ENCODE measurements around the gene ATXN3. TPM values are rescaled to one million over a fixed set of nuclear protein-coding genes. Genes with fewer than 3 reads are reported as not detected.
"Not testable (repeated sequence)": the region's sequence is repeated elsewhere in the genome, so short reads cannot be mapped to it uniquely, and the experiment has no call there.

Gene ATXN3
- total RNA-seq, 2 donors from 2014 or later: 29.7 to 35.2 TPM

DNA sequence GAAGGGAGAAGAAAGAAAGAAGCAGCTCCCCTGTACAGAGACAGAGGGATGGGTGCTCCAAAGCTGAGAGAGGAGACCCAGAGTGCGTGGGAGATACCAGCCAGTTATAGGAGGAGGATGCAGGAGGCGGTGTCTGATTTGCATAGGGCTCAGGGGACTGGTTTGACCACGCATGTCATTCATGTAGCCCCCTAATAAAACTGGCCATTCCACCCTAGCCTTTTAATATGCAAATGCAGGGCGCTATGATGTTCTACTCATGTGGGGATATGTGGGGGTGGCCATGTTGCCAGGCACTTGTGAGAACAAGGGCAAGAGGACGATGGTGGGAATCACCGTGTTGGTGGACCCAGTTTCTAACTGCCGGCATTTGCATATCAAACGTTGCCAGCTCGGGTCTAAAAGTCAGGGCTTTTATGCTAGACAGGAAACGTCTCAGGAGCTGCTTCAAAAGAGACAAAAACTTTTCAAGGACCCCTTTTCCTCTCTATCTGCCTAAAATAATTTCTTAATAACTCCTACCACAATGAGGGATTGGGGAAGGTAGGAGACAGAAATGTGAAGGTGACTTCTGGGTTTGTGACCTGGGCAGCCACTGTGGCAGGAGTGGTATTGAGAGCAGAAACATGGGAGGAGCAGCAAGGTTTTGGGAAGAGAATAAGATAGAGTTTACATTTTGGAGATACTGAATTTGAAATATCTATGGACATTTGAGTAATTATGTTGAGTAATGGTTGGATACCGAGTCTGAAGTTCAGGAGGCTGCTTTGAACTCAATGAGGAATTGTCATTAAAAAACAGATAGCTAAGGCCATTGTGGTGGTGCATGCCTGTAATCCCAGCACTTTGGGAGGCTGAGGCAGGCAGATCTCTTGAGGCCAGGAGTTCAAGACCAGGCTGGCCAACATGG is 2.2 kb upstream of the ATXN3 start:
- Mint-ChIP-seq H3K4me3 (peak overlapping the region; percentile 62 to 66), H3K4me1 (ENCODE audit: low read depth) (peaks cover 31% of the 10 kb centered on the region), H3K27ac (peak overlapping the region; percentile 74), H3K27me3 (ENCODE audit: low read depth) (no peaks in the 10 kb centered on the region), H3K36me3 (ENCODE audit: insufficient read depth in 2 of 2) (peaks cover 0 to 5% of the 10 kb centered on the region in 2 donors), H3K9me3 (peaks cover 0 to 2% of the 10 kb centered on the region in 2 donors)
- ATAC-seq (replicated peaks in 1 of 2) (no peak), DNase-seq (peak; percentile 12 to 20)

DNA sequence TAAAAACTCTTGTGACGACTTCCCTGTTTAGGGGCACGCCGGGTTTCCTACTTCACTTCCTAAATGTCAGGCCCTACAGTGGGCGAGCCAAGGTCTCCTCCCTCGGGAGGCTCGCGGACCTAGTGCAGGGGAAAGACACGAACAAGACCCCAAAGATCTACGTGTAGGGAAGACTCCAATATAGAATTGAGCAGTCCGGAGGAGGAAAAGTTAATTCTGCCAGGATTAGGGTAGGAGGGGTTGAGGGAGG is 564 bp downstream of the ATXN3 start:
- peaks cover 37% of the 10 kb centered on the region for H3K4me1 Mint-ChIP-seq (ENCODE audit: low read depth)
- H3K36me3 Mint-ChIP-seq (ENCODE audit: insufficient read depth in 2 of 2): peaks cover 0 to 5% of the 10 kb centered on the region in 2 donors
- DNase-seq (peak in 1 of 2 donors; percentile 25), ATAC-seq (replicated peaks in 1 of 2) (peak in 1 of 2 donors; percentile 7)
- H3K27ac Mint-ChIP-seq: peak overlapping the region; percentile 77
- H3K4me3 Mint-ChIP-seq: peak overlapping the region; percentile 92 to 95
- H3K9me3 Mint-ChIP-seq: peaks cover 0 to 2% of the 10 kb centered on the region in 2 donors
- H3K27me3 Mint-ChIP-seq (ENCODE audit: low read depth): no peaks in the 10 kb centered on the region

DNA sequence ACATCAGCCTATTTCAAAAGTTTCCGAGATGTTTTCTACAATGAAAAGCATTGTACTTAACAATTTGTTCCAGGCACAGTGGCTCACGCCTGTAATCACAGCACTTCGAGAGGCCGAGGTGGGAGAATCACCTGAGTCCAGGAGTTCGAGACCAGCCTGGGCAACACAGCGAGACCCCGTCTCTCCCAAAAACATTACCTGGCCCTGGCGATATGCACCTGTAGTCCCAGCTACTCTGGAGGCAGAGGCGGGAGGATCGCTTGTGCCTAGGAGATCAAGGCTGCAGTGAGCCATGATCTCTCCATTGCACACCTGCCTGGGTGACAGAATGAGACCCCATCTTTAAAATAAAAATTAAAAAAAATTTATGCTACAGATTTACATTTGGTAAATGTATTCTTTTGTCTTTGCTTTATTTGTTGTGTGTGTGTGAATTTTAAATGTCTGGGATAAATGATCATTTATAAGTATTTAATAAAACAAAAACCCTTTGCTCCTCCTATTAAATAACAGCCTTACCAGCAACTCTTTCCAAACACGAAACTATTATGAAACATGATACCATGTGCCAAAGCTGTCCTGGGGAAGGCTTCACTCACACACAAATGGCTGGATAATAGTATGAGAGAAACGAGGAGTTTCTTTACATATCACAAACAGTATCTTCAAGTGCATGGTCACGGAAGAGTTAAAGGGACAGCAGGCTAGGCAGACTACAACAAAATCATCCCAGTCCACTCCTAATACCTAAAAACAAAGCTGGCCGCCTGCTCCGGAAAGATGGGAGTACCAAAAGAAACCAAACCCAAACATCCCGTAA is 1.1 kb downstream of the ATXN3 start:
- H3K27ac Mint-ChIP-seq: peak overlapping the region; percentile 77
- DNase-seq: no peak
- peaks cover 0 to 5% of the 10 kb centered on the region in 2 donors for H3K36me3 Mint-ChIP-seq (ENCODE audit: insufficient read depth in 2 of 2)
- no peak for ATAC-seq (replicated peaks in 1 of 2)
- no peaks in the 10 kb centered on the region for H3K27me3 Mint-ChIP-seq (ENCODE audit: low read depth)
- H3K4me3 Mint-ChIP-seq: peak overlapping the region; percentile 92 to 95
- peaks cover 37% of the 10 kb centered on the region for H3K4me1 Mint-ChIP-seq (ENCODE audit: low read depth)
- H3K9me3 Mint-ChIP-seq: peaks cover 0 to 2% of the 10 kb centered on the region in 2 donors

DNA sequence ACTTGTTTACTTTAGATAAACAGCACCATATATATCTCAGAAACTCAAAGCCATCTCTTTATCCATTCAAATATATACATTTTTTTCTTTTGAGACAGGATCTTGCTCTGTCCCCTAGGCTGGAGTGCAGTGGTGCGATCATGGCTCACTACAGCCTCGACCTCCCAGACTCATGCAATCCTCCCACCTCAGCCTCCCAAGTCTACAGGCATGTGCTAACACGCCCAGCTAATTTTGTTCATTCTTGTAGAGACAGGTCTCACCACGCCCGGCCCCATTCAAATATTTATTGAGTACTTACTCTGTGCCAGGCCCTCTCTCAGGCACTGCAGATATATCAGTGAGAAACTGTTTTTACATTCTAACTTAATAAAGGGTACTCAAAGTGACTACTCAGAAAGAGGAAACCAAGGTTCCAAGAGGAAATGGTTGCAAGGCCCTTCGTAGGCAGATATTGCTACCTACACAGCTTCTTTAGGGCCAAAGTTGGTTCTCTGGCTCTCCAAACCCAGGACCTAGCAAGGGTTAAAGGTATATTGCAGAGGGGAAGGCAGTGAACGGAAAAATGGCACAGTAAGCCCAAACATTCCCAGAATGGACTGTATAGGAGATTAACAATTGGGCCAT is 2.9 kb downstream of the ATXN3 start:
- H3K4me3 Mint-ChIP-seq: no peak overlapping the region
- no peaks in the 10 kb centered on the region for H3K27me3 Mint-ChIP-seq (ENCODE audit: low read depth)
- H3K36me3 Mint-ChIP-seq (ENCODE audit: insufficient read depth in 2 of 2): peaks cover 0 to 5% of the 10 kb centered on the region in 2 donors
- H3K27ac Mint-ChIP-seq: no peak overlapping the region
- ATAC-seq (replicated peaks in 1 of 2) (no peak), DNase-seq (no peak)
- H3K9me3 Mint-ChIP-seq: peaks cover 0 to 2% of the 10 kb centered on the region in 2 donors
- peaks cover 38% of the 10 kb centered on the region for H3K4me1 Mint-ChIP-seq (ENCODE audit: low read depth)

DNA sequence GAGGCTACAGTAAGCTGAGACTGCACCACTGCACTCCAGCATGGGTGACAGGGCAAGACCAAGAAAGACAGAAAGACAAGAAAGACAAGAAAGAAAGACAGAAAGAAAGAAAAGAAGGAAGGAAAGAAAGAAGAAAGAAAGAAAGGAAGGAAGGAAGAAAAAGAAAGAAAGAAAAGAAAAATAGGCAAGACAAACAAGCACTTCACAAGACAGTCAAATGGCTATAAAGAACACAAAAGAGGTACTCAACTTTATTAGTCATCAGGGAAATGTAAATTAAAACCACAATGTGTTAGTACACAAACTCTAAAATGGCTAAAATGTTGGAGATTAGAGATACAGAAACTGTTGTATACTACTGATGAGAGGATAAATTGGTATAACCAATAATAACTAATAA is 6.6 kb downstream of the ATXN3 start:
- Mint-ChIP-seq H3K27ac (peak overlapping the region; percentile 21), H3K4me3 (no peak overlapping the region), H3K4me1 (ENCODE audit: low read depth) (peaks cover 18% of the 10 kb centered on the region), H3K36me3 (ENCODE audit: insufficient read depth in 2 of 2) (peaks cover 0 to 5% of the 10 kb centered on the region in 2 donors), H3K9me3 (no peaks in the 10 kb centered on the region), H3K27me3 (ENCODE audit: low read depth) (no peaks in the 10 kb centered on the region)
- DNase-seq (no peak), ATAC-seq (replicated peaks in 1 of 2) (no peak)

DNA sequence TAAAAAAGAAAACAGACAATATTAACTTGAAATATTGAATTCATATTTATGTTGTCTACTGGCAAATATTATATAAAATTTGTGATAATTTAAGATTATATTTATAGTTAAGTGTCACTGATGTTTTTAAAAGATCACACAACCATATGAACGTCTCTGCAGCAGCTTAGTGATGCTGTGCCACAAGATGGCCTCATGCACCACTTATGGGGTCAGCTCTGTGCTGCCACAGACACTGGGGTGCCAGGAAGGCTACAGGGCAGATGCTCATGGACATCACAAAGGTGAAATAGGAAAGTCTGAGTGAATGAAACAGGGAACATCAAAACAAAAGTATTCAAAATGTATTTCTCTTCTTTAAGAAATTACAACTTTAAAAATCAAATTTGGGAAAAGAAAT is 13.1 kb downstream of the ATXN3 start:
- H3K27me3 Mint-ChIP-seq (ENCODE audit: low read depth): no peaks in the 10 kb centered on the region
- no peaks in the 10 kb centered on the region for H3K9me3 Mint-ChIP-seq
- ATAC-seq (replicated peaks in 1 of 2): no peak
- DNase-seq: no peak
- H3K4me3 Mint-ChIP-seq: no peak overlapping the region
- H3K4me1 Mint-ChIP-seq (ENCODE audit: low read depth): no peaks in the 10 kb centered on the region
- H3K27ac Mint-ChIP-seq: no peak overlapping the region
- peaks cover 0 to 7% of the 10 kb centered on the region in 2 donors for H3K36me3 Mint-ChIP-seq (ENCODE audit: insufficient read depth in 2 of 2)

DNA sequence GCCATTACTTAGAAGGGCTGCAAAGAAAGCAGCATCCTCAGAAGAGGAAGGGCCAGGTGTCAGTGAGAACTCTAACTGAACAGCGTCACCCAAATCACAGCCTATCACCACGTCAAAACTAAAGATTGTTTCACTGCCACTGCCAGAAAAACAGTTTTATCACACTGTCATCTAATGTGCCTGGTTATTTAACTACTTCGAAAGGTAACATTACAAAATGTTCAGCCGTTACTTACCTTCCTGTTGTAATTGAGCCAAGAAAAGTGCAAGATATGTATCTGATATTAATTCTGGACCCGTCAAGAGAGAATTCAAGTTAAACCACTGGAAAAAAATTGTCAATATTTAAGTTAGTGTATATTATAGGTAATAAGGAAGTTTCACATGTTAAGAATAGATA is 17.9 kb downstream of the ATXN3 start:
- H3K4me1 Mint-ChIP-seq (ENCODE audit: low read depth): no peaks in the 10 kb centered on the region
- H3K4me3 Mint-ChIP-seq: no peak overlapping the region
- DNase-seq (no peak), ATAC-seq (replicated peaks in 1 of 2) (no peak)
- H3K9me3 Mint-ChIP-seq: no peaks in the 10 kb centered on the region
- H3K27me3 Mint-ChIP-seq (ENCODE audit: low read depth): no peaks in the 10 kb centered on the region
- no peak overlapping the region for H3K27ac Mint-ChIP-seq
- peaks cover 2 to 8% of the 10 kb centered on the region in 2 donors for H3K36me3 Mint-ChIP-seq (ENCODE audit: insufficient read depth in 2 of 2)

DNA sequence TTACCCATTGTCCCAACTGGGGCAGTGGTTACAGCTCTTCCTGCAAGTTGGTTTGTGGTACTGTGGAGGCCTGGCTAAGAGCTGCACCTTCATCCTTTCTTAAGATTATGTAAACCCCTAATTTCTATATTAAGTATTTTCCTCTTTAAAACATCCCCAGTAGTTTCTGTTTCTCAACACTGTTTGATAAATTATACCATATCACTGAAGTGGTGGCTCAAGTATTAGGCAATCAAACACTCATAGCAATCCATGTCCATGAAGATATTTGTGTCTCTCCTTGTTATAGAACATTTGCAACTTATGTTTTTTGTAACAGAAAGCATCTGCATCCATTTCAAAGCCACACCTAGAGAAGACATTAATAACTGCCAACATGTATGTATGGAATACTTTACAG is 31.8 kb downstream of the ATXN3 start:
- no peaks in the 10 kb centered on the region for H3K4me1 Mint-ChIP-seq (ENCODE audit: low read depth)
- H3K4me3 Mint-ChIP-seq: no peak overlapping the region
- DNase-seq (no peak), ATAC-seq (replicated peaks in 1 of 2) (no peak)
- no peaks in the 10 kb centered on the region for H3K9me3 Mint-ChIP-seq
- H3K36me3 Mint-ChIP-seq (ENCODE audit: insufficient read depth in 2 of 2): peaks cover 1 to 6% of the 10 kb centered on the region in 2 donors
- H3K27me3 Mint-ChIP-seq (ENCODE audit: low read depth): no peaks in the 10 kb centered on the region
- H3K27ac Mint-ChIP-seq: peak overlapping the region; percentile 9

DNA sequence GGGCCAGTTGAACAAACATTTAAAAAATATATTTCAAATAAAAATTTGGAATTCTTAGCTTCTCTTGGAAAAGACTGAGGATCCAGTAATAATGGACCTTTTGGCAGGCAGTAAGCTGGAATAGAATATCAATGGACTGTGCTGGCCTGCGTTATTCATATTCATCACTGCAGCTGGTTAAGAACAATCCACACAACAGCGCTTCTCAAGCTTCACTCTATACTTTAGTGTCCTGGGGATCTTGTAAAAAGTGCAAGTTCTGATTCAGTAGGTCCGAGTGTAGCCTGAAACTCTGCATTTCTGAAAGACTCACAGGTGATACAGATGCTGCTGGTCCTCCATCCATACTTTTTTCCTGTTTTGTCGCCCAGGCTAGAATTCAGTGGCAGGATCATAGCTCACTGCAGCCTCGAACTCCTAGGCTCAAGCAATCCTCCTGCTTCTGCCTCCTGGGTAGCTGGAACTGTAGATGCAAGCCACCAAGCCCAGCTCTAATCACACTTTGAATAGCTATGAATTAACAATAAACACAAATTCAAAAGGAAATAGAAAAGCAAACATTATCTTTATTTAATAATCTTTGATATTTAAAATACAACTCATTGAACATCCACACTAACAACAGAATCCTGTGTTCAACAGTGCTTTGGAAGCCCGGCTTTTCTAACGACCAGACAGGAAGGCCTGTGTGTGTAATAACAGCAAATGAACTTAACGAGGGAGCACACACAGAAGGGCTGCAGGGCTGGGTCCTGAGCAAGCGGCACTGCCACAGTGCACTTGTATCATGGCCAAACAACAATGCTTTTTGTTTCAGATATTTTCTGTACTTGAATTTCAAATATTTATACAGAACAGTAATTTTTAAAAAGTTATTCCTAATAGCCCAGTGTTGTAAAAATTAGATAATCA is 48.1 kb downstream of the ATXN3 start:
- no peak overlapping the region for H3K4me3 Mint-ChIP-seq
- H3K9me3 Mint-ChIP-seq: no peaks in the 10 kb centered on the region
- no peaks in the 10 kb centered on the region for H3K36me3 Mint-ChIP-seq (ENCODE audit: insufficient read depth in 2 of 2)
- no peaks in the 10 kb centered on the region for H3K4me1 Mint-ChIP-seq (ENCODE audit: low read depth)
- ATAC-seq (replicated peaks in 1 of 2): no peak
- no peak for DNase-seq
- H3K27me3 Mint-ChIP-seq (ENCODE audit: low read depth): no peaks in the 10 kb centered on the region
- no peak overlapping the region for H3K27ac Mint-ChIP-seq

DNA sequence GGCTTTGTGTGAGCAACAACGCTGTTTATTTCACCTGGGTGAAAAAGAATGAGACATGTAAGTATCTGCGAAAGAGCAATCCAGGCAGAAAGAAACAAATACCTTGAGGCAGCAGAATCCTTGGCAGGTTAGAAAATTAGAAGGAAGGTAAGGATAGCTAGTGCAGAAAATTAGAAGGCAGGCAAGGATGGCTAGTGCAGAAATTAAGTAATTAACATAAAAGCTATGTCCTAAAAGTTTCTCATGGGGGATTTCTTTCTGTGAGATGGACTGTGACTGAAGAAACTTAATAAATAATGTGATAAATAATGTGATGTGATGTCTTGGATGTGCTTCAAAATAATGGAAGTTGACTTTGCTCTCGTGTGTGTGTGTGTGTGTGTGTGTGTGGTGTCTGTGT is 56.6 kb downstream of the ATXN3 start:
- no peak overlapping the region for H3K4me3 Mint-ChIP-seq
- DNase-seq (no peak), ATAC-seq (replicated peaks in 1 of 2) (no peak)
- peaks cover 12 to 13% of the 10 kb centered on the region in 2 donors for H3K36me3 Mint-ChIP-seq (ENCODE audit: insufficient read depth in 2 of 2)
- H3K27ac Mint-ChIP-seq: no peak overlapping the region
- H3K9me3 Mint-ChIP-seq: peaks cover 8 to 12% of the 10 kb centered on the region in 2 donors
- H3K4me1 Mint-ChIP-seq (ENCODE audit: low read depth): no peaks in the 10 kb centered on the region
- H3K27me3 Mint-ChIP-seq (ENCODE audit: low read depth): no peaks in the 10 kb centered on the region

DNA sequence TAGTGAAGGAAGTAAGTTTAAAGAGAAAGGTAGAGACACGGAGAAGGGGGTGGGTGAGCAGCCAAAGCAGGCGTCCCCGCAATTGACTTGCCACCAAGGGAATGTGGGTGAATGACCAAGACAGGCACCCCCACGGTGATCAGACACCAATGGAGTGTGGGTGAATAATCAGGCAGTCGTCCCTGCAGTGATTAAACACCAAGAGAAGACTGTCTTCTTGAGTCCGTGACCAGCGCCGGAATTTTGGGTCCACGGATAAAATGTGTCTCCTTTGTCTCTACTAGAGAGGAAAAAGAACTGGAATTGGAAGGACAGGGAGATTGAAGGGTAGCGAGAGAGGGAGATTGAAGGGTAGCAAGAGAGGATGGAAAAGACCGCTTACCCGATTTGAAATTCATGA is 57.2 kb downstream of the ATXN3 start:
- peaks cover 12 to 13% of the 10 kb centered on the region in 2 donors for H3K36me3 Mint-ChIP-seq (ENCODE audit: insufficient read depth in 2 of 2)
- H3K27ac Mint-ChIP-seq: not testable (repeated sequence)

DNA sequence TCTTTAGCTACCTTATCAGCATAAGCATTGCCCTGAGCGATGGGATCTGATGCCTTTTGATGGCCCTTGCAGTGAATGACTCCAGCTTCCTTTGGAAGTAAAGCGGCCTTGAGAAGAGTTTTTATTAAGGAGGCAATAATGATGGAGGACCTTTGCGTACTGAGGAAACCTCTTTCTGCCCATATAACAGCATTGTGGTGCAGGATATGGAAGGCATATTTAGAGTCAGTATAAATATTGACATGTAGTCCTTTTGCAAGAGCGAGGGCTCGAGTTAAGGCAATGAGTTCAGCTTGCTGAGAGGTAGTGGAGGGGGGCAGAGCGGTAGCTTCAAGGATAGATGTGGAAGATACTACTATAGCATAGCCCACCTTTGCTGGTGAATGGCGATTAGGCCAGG is 60.5 kb downstream of the ATXN3 start:
- not testable (repeated sequence) for H3K4me3 Mint-ChIP-seq; DNase-seq; ATAC-seq (replicated peaks in 1 of 2); H3K4me1 Mint-ChIP-seq (ENCODE audit: low read depth); H3K27ac Mint-ChIP-seq; H3K27me3 Mint-ChIP-seq (ENCODE audit: low read depth)
- Mint-ChIP-seq H3K36me3 (ENCODE audit: insufficient read depth in 2 of 2) (peaks cover 12 to 13% of the 10 kb centered on the region in 2 donors), H3K9me3 (peaks cover 8 to 12% of the 10 kb centered on the region in 2 donors)

More for the DNA sequence above, 57.2 kb downstream of the ATXN3 start:
- H3K4me3 Mint-ChIP-seq; H3K27me3 Mint-ChIP-seq (ENCODE audit: low read depth); DNase-seq; H3K4me1 Mint-ChIP-seq (ENCODE audit: low read depth); ATAC-seq (replicated peaks in 1 of 2): not testable (repeated sequence)
- peaks cover 8 to 12% of the 10 kb centered on the region in 2 donors for H3K9me3 Mint-ChIP-seq

All from activated T-cell treated with anti-CD3 and anti-CD28 coated beads, Interleukin-2, amount 50 U/mL, for 72 hours (primary cell).